HUES48 (cell line): ENCODE measurements around the gene SENP6.

ENCODE experiments used
- H3K27ac ChIP-seq: one replicate; pipeline ENCODE4 v1.7.0; 2013; ENCODE audit warnings: low read depth, low read length, inconsistent platforms
- H3K27me3 ChIP-seq: 2 replicates; pipeline ENCODE4 v1.6.1; 2013; ENCODE audit warnings: mild to moderate bottlenecking, low read length; ENCODE audit not compliant: control insufficient read depth, insufficient read depth
- H3K36me3 ChIP-seq: 2 replicates; pipeline ENCODE4 v1.6.1; 2013; ENCODE audit warnings: low read length; ENCODE audit not compliant: control insufficient read depth, insufficient read depth
- H3K4me1 ChIP-seq: 2 replicates; pipeline ENCODE4 v1.6.1; 2013; ENCODE audit warnings: mild to moderate bottlenecking, low read length; ENCODE audit not compliant: control insufficient read depth, insufficient read depth
- H3K4me3 ChIP-seq: 2 replicates; pipeline ENCODE4 v1.5.1; 2013; ENCODE audit warnings: mild to moderate bottlenecking, low read depth, low read length
- H3K9ac ChIP-seq: 2 replicates; pipeline ENCODE4 v1.6.1; 2013; ENCODE audit warnings: mild to moderate bottlenecking, low read depth, low read length, moderate library complexity
- H3K9me3 ChIP-seq: 2 replicates; pipeline ENCODE4 v1.6.1; 2013; ENCODE audit warnings: low read length; ENCODE audit not compliant: control insufficient read depth, insufficient read depth

The SENP6 gene

GRCh38 chr6:75748003-75748742 is 146.5 kb downstream of the SENP6 start:
- H3K36me3 ChIP-seq, result no peaks in the 10 kb centered on the region
- peak overlapping the region; percentile 92 for H3K27ac ChIP-seq
- peak overlapping the region; percentile 86 for H3K4me3 ChIP-seq
- peak overlapping the region; percentile 93 for H3K9ac ChIP-seq
- 0 out of 2 replicates have a peak, but pooled peaks cover 3% of the 10 kb centered on the region for H3K4me1 ChIP-seq
- no peaks in the 10 kb centered on the region for H3K9me3 ChIP-seq
- no peaks in the 10 kb centered on the region for H3K27me3 ChIP-seq

- Histone ChIP-seq H3K36me3 (no peaks in the 10 kb centered on the region), H3K4me3 (peak within 1 kb of the TSS; percentile 86), H3K27ac (peak within 1 kb of the TSS; percentile 92), H3K4me1 (0 out of 2 replicates have a peak, but pooled peaks cover 3% of the 10 kb centered on the region), H3K27me3 (no peaks in the 10 kb centered on the region), H3K9ac (peak within 1 kb of the TSS; percentile 93), H3K9me3 (no peaks in the 10 kb centered on the region)
Measured at GRCh38 chr6:75748743-75749538, 147.3 kb downstream of the SENP6 start, which contains the start of gene MYO6. Gene MYO6, plus strand, starts transcription at chr6:75749239. Its CDS starts 68,309 bp downstream, at chr6:75817548.

- no peaks in the 10 kb centered on the region for H3K36me3 ChIP-seq
- H3K27ac ChIP-seq, result no peak overlapping the region
- no peaks in the 10 kb centered on the region for H3K27me3 ChIP-seq
- no peaks in the 10 kb centered on the region for H3K9me3 ChIP-seq
- no peak overlapping the region for H3K9ac ChIP-seq
- 0 out of 2 replicates have a peak, but pooled peaks cover 3% of the 10 kb centered on the region for H3K4me1 ChIP-seq
- no peak overlapping the region for H3K4me3 ChIP-seq
Measured at GRCh38 chr6:75751443-75751842, 149.8 kb downstream of the SENP6 start.

GRCh38 chr6:75752365-75752764 is 150.7 kb downstream of the SENP6 start:
- Histone ChIP-seq H3K36me3 (no peaks in the 10 kb centered on the region), H3K27me3 (no peaks in the 10 kb centered on the region), H3K9me3 (no peaks in the 10 kb centered on the region), H3K9ac (no peak overlapping the region), H3K4me1 (0 out of 2 replicates have a peak, but pooled peaks cover 3% of the 10 kb centered on the region), H3K27ac (no peak overlapping the region), H3K4me3 (no peak overlapping the region)

- H3K36me3 ChIP-seq, result no peaks in the 10 kb centered on the region
- no peaks in the 10 kb centered on the region for H3K27me3 ChIP-seq
- H3K9ac ChIP-seq, result no peak overlapping the region
- H3K4me1 ChIP-seq, result 0 out of 2 replicates have a peak, but pooled peaks cover 7% of the 10 kb centered on the region
- no peak overlapping the region for H3K27ac ChIP-seq
- H3K9me3 ChIP-seq, result no peaks in the 10 kb centered on the region
- no peak overlapping the region for H3K4me3 ChIP-seq
Measured at GRCh38 chr6:75755704-75756103, 154.0 kb downstream of the SENP6 start.

GRCh38 chr6:75757295-75757694 is 155.6 kb downstream of the SENP6 start:
- H3K27ac ChIP-seq, result no peak overlapping the region
- no peak overlapping the region for H3K4me3 ChIP-seq
- no peaks in the 10 kb centered on the region for H3K36me3 ChIP-seq

GRCh38 chr6:75758061-75758460 is 156.4 kb downstream of the SENP6 start:
- H3K27me3 ChIP-seq, result no peaks in the 10 kb centered on the region
- no peaks in the 10 kb centered on the region for H3K36me3 ChIP-seq
- 0 out of 2 replicates have a peak, but pooled peaks cover 7% of the 10 kb centered on the region for H3K4me1 ChIP-seq
- no peak overlapping the region for H3K9ac ChIP-seq
- no peaks in the 10 kb centered on the region for H3K9me3 ChIP-seq
- no peak overlapping the region for H3K27ac ChIP-seq
- no peak overlapping the region for H3K4me3 ChIP-seq

More at GRCh38 chr6:75757295-75757694, 155.6 kb downstream of the SENP6 start:
- Histone ChIP-seq H3K27me3 (no peaks in the 10 kb centered on the region), H3K9ac (no peak overlapping the region), H3K4me1 (0 out of 2 replicates have a peak, but pooled peaks cover 7% of the 10 kb centered on the region), H3K9me3 (no peaks in the 10 kb centered on the region)

GRCh38 chr6:75759207-75759606 is 157.5 kb downstream of the SENP6 start:
- Histone ChIP-seq H3K4me3 (no peak overlapping the region), H3K36me3 (0 out of 2 replicates have a peak, but pooled peaks cover 2% of the 10 kb centered on the region), H3K27me3 (no peaks in the 10 kb centered on the region), H3K9ac (no peak overlapping the region), H3K9me3 (no peaks in the 10 kb centered on the region), H3K27ac (no peak overlapping the region), H3K4me1 (0 out of 2 replicates have a peak, but pooled peaks cover 7% of the 10 kb centered on the region)

- Histone ChIP-seq H3K9ac (no peak overlapping the region), H3K27me3 (no peaks in the 10 kb centered on the region), H3K9me3 (no peaks in the 10 kb centered on the region), H3K27ac (no peak overlapping the region), H3K36me3 (0 out of 2 replicates have a peak, but pooled peaks cover 5% of the 10 kb centered on the region), H3K4me1 (0 out of 2 replicates have a peak, but pooled peaks cover 7% of the 10 kb centered on the region), H3K4me3 (no peak overlapping the region)
Measured at GRCh38 chr6:75760320-75760719, 158.6 kb downstream of the SENP6 start.

- Histone ChIP-seq H3K4me3 (no peak overlapping the region), H3K27me3 (no peaks in the 10 kb centered on the region), H3K9ac (no peak overlapping the region), H3K36me3 (0 out of 2 replicates have a peak, but pooled peaks cover 5% of the 10 kb centered on the region), H3K4me1 (0 out of 2 replicates have a peak, but pooled peaks cover 7% of the 10 kb centered on the region), H3K9me3 (no peaks in the 10 kb centered on the region), H3K27ac (no peak overlapping the region)
Measured at GRCh38 chr6:75761489-75761888, 159.8 kb downstream of the SENP6 start.
